Hepatocyte (in vitro differentiated cells): ENCODE measurements around the gene RASEF. TPM values are rescaled to one million over a fixed set of nuclear protein-coding genes. Genes with fewer than 3 reads are reported as not detected.

Experiments used
- DNase-seq: peaks from one replicate; pipeline ENCODE4 v3.0.0-alpha.2; 2016; ENCODE audit warnings: low spot score
- H2AFZ ChIP-seq: fragments of 200-600 bp; sonication (generic); 2 replicates; pipeline ENCODE4 v1.6.0; 2016; ENCODE audit warnings: antibody characterized with exemption, mild to moderate bottlenecking
- H3K27ac ChIP-seq: fragments of 200-600 bp; sonication (generic); 2 replicates; pipeline ENCODE4 v1.5.1; 2016; ENCODE audit warnings: mild to moderate bottlenecking
- H3K27me3 ChIP-seq: fragments of 200-600 bp; sonication (generic); 2 replicates; pipeline ENCODE4 v1.6.1; 2016
- H3K36me3 ChIP-seq: fragments of 200-600 bp; sonication (generic); replicated peaks from 2 replicates; pipeline ENCODE4 v1.5.1; 2016; ENCODE audit warnings: low read depth; ENCODE audit not compliant: insufficient read depth
- H3K4me1 ChIP-seq: fragments of 200-600 bp; sonication (generic); 2 replicates; pipeline ENCODE4 v1.5.1; 2016; ENCODE audit warnings: mild to moderate bottlenecking, moderate library complexity; ENCODE audit not compliant: insufficient read depth
- H3K4me2 ChIP-seq: fragments of 200-600 bp; sonication (generic); 2 replicates; pipeline ENCODE4 v1.6.0; 2016
- H3K4me3 ChIP-seq: fragments of 200-600 bp; sonication (generic); 2 replicates; pipeline ENCODE4 v1.5.1; 2016; ENCODE audit warnings: mild to moderate bottlenecking
- H3K79me2 ChIP-seq: fragments of 200-600 bp; sonication (generic); 2 replicates; pipeline ENCODE4 v1.6.0; 2017; ENCODE audit warnings: mild to moderate bottlenecking
- H3K9me2 ChIP-seq: fragments of 200-600 bp; sonication (generic); replicated peaks from 2 replicates; pipeline ENCODE4 v1.6.0; 2017; ENCODE audit warnings: mild to moderate bottlenecking; ENCODE audit not compliant: insufficient read depth
- H3K9me3 ChIP-seq: fragments of 200-600 bp; sonication (generic); 2 replicates; pipeline ENCODE4 v1.5.1; 2016; ENCODE audit warnings: low read depth, mild to moderate bottlenecking
- H4K20me1 ChIP-seq: fragments of 200-600 bp; sonication (generic); 2 replicates; pipeline ENCODE4 v1.6.0; 2016; ENCODE audit warnings: mild to moderate bottlenecking; ENCODE audit not compliant: insufficient read depth, poor library complexity, severe bottlenecking
- CTCF ChIP-seq: fragments of 200-600 bp; sonication (generic); IDR thresholded peaks from 2 replicates; pipeline ENCODE4 v1.5.1; 2016; ENCODE audit warnings: antibody characterized with exemption, mild to moderate bottlenecking; ENCODE audit not compliant: poor library complexity
- EZH2 ChIP-seq: fragments of 200-600 bp; sonication (generic); IDR thresholded peaks from 2 replicates; pipeline ENCODE4 v1.6.1; 2016; ENCODE audit warnings: antibody characterized with exemption, mild to moderate bottlenecking, borderline replicate concordance
- EZH2phosphoT487 ChIP-seq: fragments of 200-600 bp; sonication (generic); IDR thresholded peaks from one replicate; pipeline ENCODE4 v1.6.1; 2018; ENCODE audit warnings: antibody characterized with exemption, mild to moderate bottlenecking, low read depth, moderate library complexity; ENCODE audit not compliant: unreplicated experiment, severe bottlenecking
- WGBS: methylation state at CpG from one replicate; pipeline ENCODE4 v1.1.6; 2016; ENCODE audit warnings: low lambda C conversion rate; ENCODE audit errors: missing lambda C conversion rate; 5-methylcytosine and 5-hydroxymethylcytosine counted together
- polyA plus RNA-seq: library from polyadenylated mRNA; unstranded; fragments of >200 nt; fragmentation: Nextera tagmentation; extraction: Ambion mirVana; gene quantifications from 2 replicates; pipeline ENCODE4 v1.2.1, GENCODE V29; 2016
- total RNA-seq: library from RNA; depleted of rRNA; stranded (reverse); fragments of >200 nt; gene quantifications from 2 replicates; pipeline ENCODE4 v1.2.3, GENCODE V29; 2014

Gene RASEF
- total and polyA plus RNA-seq, 2 experiments from 2014 or later: 11.1 to 18.9 TPM

- Histone ChIP-seq H3K9me2 (no peaks in the 10 kb centered on the region), H3K36me3 (no peaks in the 10 kb centered on the region), H3K27me3 (no peaks in the 10 kb centered on the region), H3K4me2 (no peak overlapping the region), H3K27ac (no peak overlapping the region), H3K79me2 (peaks cover 3% of the 10 kb centered on the region), H2AFZ (no peak overlapping the region), H4K20me1 (no peaks in the 10 kb centered on the region), H3K4me1 (no peaks in the 10 kb centered on the region), H3K9me3 (no peaks in the 10 kb centered on the region), H3K4me3 (no peak overlapping the region)
- DNase-seq: no peak
- TF ChIP-seq EZH2: no peak
- no peak for TF ChIP-seq CTCF
- no peak for TF ChIP-seq EZH2phosphoT487
- 83% methylated on average over 1 of the region's 1 CpG for WGBS
Observed at GRCh38 chr9:83034026-83034425, 28.9 kb downstream of the RASEF start.

GRCh38 chr9:83032065-83032625 lies 30.8 kb downstream of the RASEF start:
- no peak overlapping the region for H3K27ac ChIP-seq
- DNase-seq: no peak
- H3K4me1 ChIP-seq: no peaks in the 10 kb centered on the region
- H3K9me2 ChIP-seq: no peaks in the 10 kb centered on the region
- H3K36me3 ChIP-seq: no peaks in the 10 kb centered on the region
- no peaks in the 10 kb centered on the region for H3K27me3 ChIP-seq
- H4K20me1 ChIP-seq: no peaks in the 10 kb centered on the region
- no peak overlapping the region for H3K4me3 ChIP-seq
- TF ChIP-seq CTCF (no peak), EZH2 (no peak)
- no peak overlapping the region for H2AFZ ChIP-seq
- H3K79me2 ChIP-seq: peaks cover 8% of the 10 kb centered on the region
- no peak overlapping the region for H3K4me2 ChIP-seq
- WGBS: 58% methylated on average over 3 of the region's 3 CpGs
- no peaks in the 10 kb centered on the region for H3K9me3 ChIP-seq

- no peaks in the 10 kb centered on the region for H3K9me2 ChIP-seq
- H2AFZ ChIP-seq: no peak overlapping the region
- no peak overlapping the region for H3K27ac ChIP-seq
- H3K79me2 ChIP-seq: peaks cover 8% of the 10 kb centered on the region
- no peak for DNase-seq
- H3K27me3 ChIP-seq: no peaks in the 10 kb centered on the region
- no peaks in the 10 kb centered on the region for H4K20me1 ChIP-seq
- no peaks in the 10 kb centered on the region for H3K9me3 ChIP-seq
- H3K4me2 ChIP-seq: no peak overlapping the region
- WGBS: 80% methylated on average over 6 of the region's 6 CpGs
- no peaks in the 10 kb centered on the region for H3K36me3 ChIP-seq
- no peaks in the 10 kb centered on the region for H3K4me1 ChIP-seq
- TF ChIP-seq EZH2 (no peak), CTCF (no peak), EZH2phosphoT487 (no peak)
- no peak overlapping the region for H3K4me3 ChIP-seq
Observed at GRCh38 chr9:83030391-83031107, 32.4 kb downstream of the RASEF start.
